SJCRH30 (cell line): ENCODE measurements around the gene CDCA3. TPM values are rescaled to one million over a fixed set of nuclear protein-coding genes. Genes with fewer than 3 reads are reported as not detected.
A peak's percentile ranks its signal among the peaks of the same experiment; 100 is the strongest.

ENCODE experiments used
- DNase-seq, 2 experiments: peaks; one replicate each; pipeline ENCODE4 v3.0.0-alpha.2; 2015 to 2020
- H3K27ac ChIP-seq: fragments of 250-450 bp; sonication (Bioruptor Pico); 2 replicates; pipeline ENCODE4 v1.5.1; 2020; ENCODE audit warnings: mild to moderate bottlenecking, moderate library complexity
- H3K27me3 ChIP-seq: fragments of 250-450 bp; sonication (Bioruptor Pico); 2 replicates; pipeline ENCODE4 v1.5.1; 2020; ENCODE audit warnings: mild to moderate bottlenecking, moderate library complexity
- H3K36me3 ChIP-seq: fragments of 250-450 bp; sonication (Bioruptor Pico); 2 replicates; pipeline ENCODE4 v1.5.1; 2020; ENCODE audit warnings: mild to moderate bottlenecking, moderate library complexity
- H3K4me1 ChIP-seq: fragments of 250-450 bp; sonication (Bioruptor Pico); 2 replicates; pipeline ENCODE4 v1.5.1; 2020; ENCODE audit warnings: mild to moderate bottlenecking, moderate library complexity
- H3K4me3 ChIP-seq: fragments of 250-450 bp; sonication (Bioruptor Pico); 2 replicates; pipeline ENCODE4 v1.5.1; 2020; ENCODE audit warnings: mild to moderate bottlenecking, moderate library complexity
- H3K9me3 ChIP-seq: fragments of 250-450 bp; sonication (Bioruptor Pico); replicated peaks from 2 replicates; pipeline ENCODE4 v1.5.1; 2020; ENCODE audit warnings: mild to moderate bottlenecking, moderate library complexity
- total RNA-seq: library from RNA; depleted of rRNA; stranded (reverse); fragments of >200 nt; shearing (Covaris generic); gene quantifications from 2 replicates; pipeline ENCODE4 v1.2.3, GENCODE V29; 2014

The CDCA3 gene
- total RNA-seq, 1 experiment from 2014 or later, result 96.8 TPM

GRCh38 chr12:6837370-6838060 lies 13.6 kb downstream of the CDCA3 start:
- H3K4me3 ChIP-seq, result no peak overlapping the region
- no peaks in the 10 kb centered on the region for H3K27me3 ChIP-seq
- peaks cover 22% of the 10 kb centered on the region for H3K4me1 ChIP-seq
- no peaks in the 10 kb centered on the region for H3K9me3 ChIP-seq
- H3K27ac ChIP-seq, result no peak overlapping the region
- H3K36me3 ChIP-seq, result peaks cover 31% of the 10 kb centered on the region
- no peak for DNase-seq

- H3K27me3 ChIP-seq, result no peaks in the 10 kb centered on the region
- no peaks in the 10 kb centered on the region for H3K9me3 ChIP-seq
- H3K4me3 ChIP-seq, result no peak overlapping the region
- peaks cover 22% of the 10 kb centered on the region for H3K4me1 ChIP-seq
- H3K36me3 ChIP-seq, result peaks cover 38% of the 10 kb centered on the region
- DNase-seq, result no peak
- H3K27ac ChIP-seq, result no peak overlapping the region
Measured at GRCh38 chr12:6836851-6837250, 14.2 kb downstream of the CDCA3 start.

- H3K4me3 ChIP-seq, result no peak overlapping the region
Measured at GRCh38 chr12:6834873-6835272, 16.2 kb downstream of the CDCA3 start.

GRCh38 chr12:6834254-6834653 lies 16.8 kb downstream of the CDCA3 start:
- DNase-seq, result no peak
- H3K36me3 ChIP-seq, result peaks cover 44% of the 10 kb centered on the region
- H3K27me3 ChIP-seq, result no peaks in the 10 kb centered on the region
- peaks cover 3% of the 10 kb centered on the region; the same call in 1 of the 2 replicates for H3K4me1 ChIP-seq
- no peak overlapping the region for H3K4me3 ChIP-seq
- no peaks in the 10 kb centered on the region for H3K9me3 ChIP-seq
- H3K27ac ChIP-seq, result no peak overlapping the region

More at GRCh38 chr12:6834873-6835272, 16.2 kb downstream of the CDCA3 start:
- Histone ChIP-seq H3K27ac (no peak overlapping the region), H3K27me3 (no peaks in the 10 kb centered on the region), H3K9me3 (no peaks in the 10 kb centered on the region), H3K4me1 (peaks cover 8% of the 10 kb centered on the region), H3K36me3 (peaks cover 44% of the 10 kb centered on the region)
- DNase-seq, result no peak

- H3K27me3 ChIP-seq, result no peaks in the 10 kb centered on the region
- no peak overlapping the region for H3K4me3 ChIP-seq
- DNase-seq, result no peak
- H3K9me3 ChIP-seq, result no peaks in the 10 kb centered on the region
- no peak overlapping the region for H3K27ac ChIP-seq
- H3K4me1 ChIP-seq, result no peaks in the 10 kb centered on the region
- H3K36me3 ChIP-seq, result peaks cover 42% of the 10 kb centered on the region
Measured at GRCh38 chr12:6833189-6833890, 17.7 kb downstream of the CDCA3 start.

GRCh38 chr12:6832125-6832524 lies 19.0 kb downstream of the CDCA3 start:
- Histone ChIP-seq H3K27ac (no peak overlapping the region), H3K36me3 (peaks cover 36% of the 10 kb centered on the region), H3K27me3 (no peaks in the 10 kb centered on the region), H3K4me3 (no peak overlapping the region), H3K4me1 (peaks cover 2% of the 10 kb centered on the region), H3K9me3 (no peaks in the 10 kb centered on the region)
- no peak for DNase-seq

GRCh38 chr12:6831450-6831995 lies 19.6 kb downstream of the CDCA3 start:
- Histone ChIP-seq H3K4me3 (no peak overlapping the region), H3K27ac (no peak overlapping the region), H3K4me1 (peaks cover 5% of the 10 kb centered on the region), H3K27me3 (no peaks in the 10 kb centered on the region), H3K36me3 (peaks cover 36% of the 10 kb centered on the region), H3K9me3 (no peaks in the 10 kb centered on the region)
- no peak for DNase-seq

- Histone ChIP-seq H3K27me3 (no peaks in the 10 kb centered on the region), H3K4me1 (peaks cover 5% of the 10 kb centered on the region), H3K4me3 (no peak overlapping the region), H3K9me3 (no peaks in the 10 kb centered on the region), H3K36me3 (peaks cover 35% of the 10 kb centered on the region), H3K27ac (no peak overlapping the region)
- no peak for DNase-seq
Measured at GRCh38 chr12:6830999-6831398, 20.1 kb downstream of the CDCA3 start.

- H3K27me3 ChIP-seq, result no peaks in the 10 kb centered on the region
- DNase-seq, result no peak
- peaks cover 29% of the 10 kb centered on the region for H3K36me3 ChIP-seq
- H3K4me1 ChIP-seq, result peaks cover 6% of the 10 kb centered on the region
- H3K4me3 ChIP-seq, result no peak overlapping the region
- no peak overlapping the region for H3K27ac ChIP-seq
- H3K9me3 ChIP-seq, result no peaks in the 10 kb centered on the region
Measured at GRCh38 chr12:6830286-6830890, 20.7 kb downstream of the CDCA3 start.

- peak overlapping the region; percentile 64; the same call in 1 of the 2 replicates for H3K27ac ChIP-seq
Measured at GRCh38 chr12:6829536-6830220, 21.4 kb downstream of the CDCA3 start.

GRCh38 chr12:6828781-6829535 lies 22.1 kb downstream of the CDCA3 start:
- Histone ChIP-seq H3K27ac (peak overlapping the region; percentile 64), H3K4me1 (peaks cover 9% of the 10 kb centered on the region), H3K9me3 (no peaks in the 10 kb centered on the region), H3K27me3 (no peaks in the 10 kb centered on the region), H3K36me3 (peaks cover 24% of the 10 kb centered on the region), H3K4me3 (peak overlapping the region; percentile 99)
- peak; percentile 54 to 62 for DNase-seq

More at GRCh38 chr12:6829536-6830220, 21.4 kb downstream of the CDCA3 start:
- Histone ChIP-seq H3K9me3 (no peaks in the 10 kb centered on the region), H3K4me3 (peak overlapping the region; percentile 99), H3K27me3 (no peaks in the 10 kb centered on the region), H3K4me1 (peaks cover 9% of the 10 kb centered on the region), H3K36me3 (peaks cover 29% of the 10 kb centered on the region)
- DNase-seq, result no peak

- no peaks in the 10 kb centered on the region for H3K27me3 ChIP-seq
- H3K4me1 ChIP-seq, result peaks cover 9% of the 10 kb centered on the region
- H3K4me3 ChIP-seq, result peak within 1 kb of the TSS; percentile 99
- peak; percentile 65 to 67 for DNase-seq
- H3K36me3 ChIP-seq, result peaks cover 17% of the 10 kb centered on the region
- H3K27ac ChIP-seq, result peak within 1 kb of the TSS; percentile 64
- H3K9me3 ChIP-seq, result no peaks in the 10 kb centered on the region
Measured at GRCh38 chr12:6827982-6828780, 22.9 kb downstream of the CDCA3 start, which contains the start of gene P3H3. Gene P3H3, plus strand, starts transcription at chr12:6828407. Its CDS starts 34 bp downstream, at chr12:6828441.

- no peaks in the 10 kb centered on the region for H3K27me3 ChIP-seq
- H3K27ac ChIP-seq, result no peak overlapping the region
- no peak overlapping the region for H3K4me3 ChIP-seq
- peaks cover 12% of the 10 kb centered on the region for H3K36me3 ChIP-seq
- peaks cover 9% of the 10 kb centered on the region for H3K4me1 ChIP-seq
- peak; percentile 91 to 95 for DNase-seq
- no peaks in the 10 kb centered on the region for H3K9me3 ChIP-seq
Measured at GRCh38 chr12:6827437-6827911, 23.6 kb downstream of the CDCA3 start.
